Mammary epithelial cell (primary cell): Measurements from ENCODE around the gene SHB.

Experiments used
- EZH2 ChIP-seq: IDR thresholded peaks from 2 replicates; pipeline ENCODE4 v1.6.1; 2012; ENCODE audit warnings: low read length, inconsistent platforms, borderline replicate concordance
- TF ChIP-seq, protein P1 (sequence below), 2 donors: IDR thresholded peaks in 1 of 2; conservative IDR thresholded peaks in 1 of 2; 2 replicates each; pipeline ENCODE4 v1.5.1; 2011 to 2012; ENCODE audit warnings: inconsistent platforms in 2 of 2, low read length in 2 of 2, mild to moderate bottlenecking in 2 of 2, control low read depth in 1 of 2, low read depth in 1 of 2; ENCODE audit not compliant: insufficient read depth in 1 of 2; ENCODE audit errors: extremely low read depth in 1 of 2

DNA sequence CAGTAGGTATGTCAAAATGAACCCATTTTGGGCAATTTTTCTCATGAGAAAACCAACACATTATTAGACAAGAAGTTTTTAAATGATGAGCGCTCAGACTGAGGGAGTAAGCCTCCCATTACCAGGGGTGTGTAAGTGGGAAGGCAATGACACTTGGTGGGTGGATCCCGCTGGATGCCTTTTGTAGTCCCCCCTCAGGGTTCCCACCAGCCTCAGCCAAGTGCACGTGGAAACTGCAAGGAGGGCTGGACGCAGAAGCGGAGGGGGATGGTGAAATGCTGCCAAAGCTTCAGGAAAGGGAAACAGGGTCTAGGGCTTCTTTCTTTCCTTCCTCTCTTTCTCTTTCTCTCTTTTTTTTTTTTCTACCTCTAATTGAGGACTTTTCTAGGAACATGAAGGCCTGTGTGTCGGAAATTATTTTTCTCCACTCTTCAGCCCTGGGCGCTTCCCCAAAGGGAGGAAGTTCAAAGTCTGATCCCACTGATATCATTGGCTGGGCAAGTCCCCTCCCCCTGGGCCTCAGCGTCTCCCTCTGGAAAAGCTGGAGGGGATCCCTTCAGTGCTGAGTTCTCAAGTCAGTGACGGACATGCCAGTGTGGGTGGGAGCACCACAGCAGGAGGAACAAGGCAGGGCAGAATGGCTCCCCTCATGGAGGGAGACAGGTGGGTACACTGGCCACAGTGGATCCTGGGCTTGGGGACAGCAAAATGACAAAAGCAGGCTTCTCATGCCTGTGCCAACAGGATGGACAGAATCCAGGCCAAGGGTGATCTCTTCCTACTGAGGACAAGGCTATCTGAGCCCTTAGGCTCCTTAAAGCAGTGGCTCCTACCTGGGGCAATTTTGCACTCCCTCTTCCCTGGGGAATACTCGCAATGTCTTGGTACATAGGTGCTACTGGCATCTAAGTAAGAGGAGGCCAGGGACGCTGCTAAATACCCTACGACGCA, 141.2 kb downstream of the SHB start:
- TF ChIP-seq, protein P1, sequence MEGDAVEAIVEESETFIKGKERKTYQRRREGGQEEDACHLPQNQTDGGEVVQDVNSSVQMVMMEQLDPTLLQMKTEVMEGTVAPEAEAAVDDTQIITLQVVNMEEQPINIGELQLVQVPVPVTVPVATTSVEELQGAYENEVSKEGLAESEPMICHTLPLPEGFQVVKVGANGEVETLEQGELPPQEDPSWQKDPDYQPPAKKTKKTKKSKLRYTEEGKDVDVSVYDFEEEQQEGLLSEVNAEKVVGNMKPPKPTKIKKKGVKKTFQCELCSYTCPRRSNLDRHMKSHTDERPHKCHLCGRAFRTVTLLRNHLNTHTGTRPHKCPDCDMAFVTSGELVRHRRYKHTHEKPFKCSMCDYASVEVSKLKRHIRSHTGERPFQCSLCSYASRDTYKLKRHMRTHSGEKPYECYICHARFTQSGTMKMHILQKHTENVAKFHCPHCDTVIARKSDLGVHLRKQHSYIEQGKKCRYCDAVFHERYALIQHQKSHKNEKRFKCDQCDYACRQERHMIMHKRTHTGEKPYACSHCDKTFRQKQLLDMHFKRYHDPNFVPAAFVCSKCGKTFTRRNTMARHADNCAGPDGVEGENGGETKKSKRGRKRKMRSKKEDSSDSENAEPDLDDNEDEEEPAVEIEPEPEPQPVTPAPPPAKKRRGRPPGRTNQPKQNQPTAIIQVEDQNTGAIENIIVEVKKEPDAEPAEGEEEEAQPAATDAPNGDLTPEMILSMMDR (conservative IDR thresholded peaks at IDR 0.05 in 1 of 2, IDR thresholded peaks at IDR 0.05 in 1 of 2; ENCODE audit: extremely low read depth in 1 of 2, insufficient read depth in 1 of 2, low read depth in 1 of 2, low read length in 2 of 2), result no peak
- TF ChIP-seq EZH2, result no peak
